Sigmoid colon (tissue), 4 donors: ENCODE results near the gene KCNAB2.

Experiments
- CTCF ChIP-seq, 4 experiments: fragments of 450-650 bp in 3 of 4; fragments of 200-600 bp in 1 of 4; IDR thresholded peaks; one replicate each; pipeline ENCODE4 v1.5.1; 2016 to 2019; ENCODE audit warnings: antibody characterized with exemption in 4 of 4, mild to moderate bottlenecking in 3 of 4, moderate library complexity in 2 of 4
- EP300 ChIP-seq, 4 donors: sonication (generic); formaldehyde crosslinking; IDR thresholded peaks; one replicate each; pipeline ENCODE4 v1.6.1; 2017; ENCODE audit warnings: antibody characterized with exemption in 4 of 4
- POLR2A ChIP-seq, 2 donors: fragments of 450-650 bp; IDR thresholded peaks; one replicate each; pipeline ENCODE4 v1.6.1; 2016; ENCODE audit warnings: antibody characterized with exemption in 2 of 2, mild to moderate bottlenecking in 2 of 2, moderate library complexity in 2 of 2

DNA sequence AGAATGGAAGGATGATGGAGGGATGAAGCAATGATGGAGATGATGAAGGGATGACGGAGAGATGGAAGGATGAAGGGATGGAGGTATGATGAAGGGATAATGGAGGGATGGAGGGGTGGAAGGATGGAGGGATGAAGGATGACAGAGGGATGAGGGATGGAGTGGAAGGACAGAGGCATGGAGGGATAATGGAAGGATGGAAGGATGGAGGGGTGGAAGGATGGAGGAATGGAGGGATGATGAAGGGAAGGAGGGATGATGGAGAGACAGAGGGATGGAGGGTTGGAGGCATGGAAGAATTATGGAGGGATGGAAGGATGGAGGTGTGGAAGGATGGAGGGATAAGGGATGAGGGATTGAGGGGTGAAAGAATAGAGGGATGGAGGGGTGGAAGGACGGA is 62.8 kb downstream of the KCNAB2 start:
- TF ChIP-seq CTCF (IDR thresholded peaks at IDR 0.05) (no peak), POLR2A (IDR thresholded peaks at IDR 0.05) (no peak), EP300 (IDR thresholded peaks at IDR 0.05) (no peak)
